WTC11 (cell line): Measurements from ENCODE around the gene DNAJC9. TPM values are rescaled to one million over a fixed set of nuclear protein-coding genes. Genes with fewer than 3 reads are reported as not detected.

Experiments used
- EMX1 ChIP-seq: fragments of 250-450 bp; sonication (Bioruptor Pico); IDR thresholded peaks from 2 replicates; pipeline ENCODE4 v1.8.0; 2021; ENCODE audit warnings: mild to moderate bottlenecking
- ESRRA ChIP-seq: sonication (generic); formaldehyde crosslinking; IDR thresholded peaks from 2 replicates; pipeline ENCODE4 v1.8.1; 2022; ENCODE audit warnings: mild to moderate bottlenecking, missing genetic modification reagents, borderline replicate concordance
- ETV6 ChIP-seq: sonication (generic); formaldehyde crosslinking; IDR thresholded peaks from 2 replicates; pipeline ENCODE4 v1.8.1; 2022; ENCODE audit warnings: mild to moderate bottlenecking, missing genetic modification reagents
- FOXK1 ChIP-seq: sonication (generic); formaldehyde crosslinking; IDR thresholded peaks from 2 replicates; pipeline ENCODE4 v1.8.0; 2022; ENCODE audit warnings: mild to moderate bottlenecking, moderate library complexity, missing genetic modification reagents
- GABPB1 ChIP-seq: sonication (generic); formaldehyde crosslinking; IDR thresholded peaks from 2 replicates; pipeline ENCODE4 v1.8.1; 2023; ENCODE audit warnings: mild to moderate bottlenecking, missing genetic modification reagents
- HMGA2 ChIP-seq: fragments of 250-450 bp; sonication (Bioruptor Pico); IDR thresholded peaks from 2 replicates; pipeline ENCODE4 v1.4.0; 2021; ENCODE audit warnings: mild to moderate bottlenecking, moderate library complexity
- SMAD4 ChIP-seq: sonication (generic); formaldehyde crosslinking; IDR thresholded peaks from 2 replicates; pipeline ENCODE4 v1.8.0; 2022; ENCODE audit warnings: mild to moderate bottlenecking, missing genetic modification reagents
- TEAD1 ChIP-seq: sonication (generic); formaldehyde crosslinking; IDR thresholded peaks from 2 replicates; pipeline ENCODE4 v1.8.0; 2022; ENCODE audit warnings: mild to moderate bottlenecking, missing genetic modification reagents
- ZNF396 ChIP-seq: fragments of 250-450 bp; sonication (Bioruptor Pico); IDR thresholded peaks from 2 replicates; pipeline ENCODE4 v1.8.0; 2021; ENCODE audit warnings: mild to moderate bottlenecking, moderate library complexity, borderline replicate concordance
- total RNA-seq: library from RNA; stranded (reverse); gene quantifications from 3 replicates; pipeline ENCODE4 v1.2.3, GENCODE V29; 2021
- TF ChIP-seq, protein P1 (sequence below): sonication (generic); formaldehyde crosslinking; IDR thresholded peaks from 2 replicates; pipeline ENCODE4 v1.8.0; 2022; ENCODE audit warnings: missing genetic modification reagents
- TF ChIP-seq, protein P2 (sequence below): fragments of 250-450 bp; sonication (Bioruptor Pico); IDR thresholded peaks from 2 replicates; pipeline ENCODE4 v1.9.0; 2021; ENCODE audit warnings: moderate library complexity, mild to moderate bottlenecking, inconsistent platforms, borderline replicate concordance
- TF ChIP-seq, protein P3 (sequence below): sonication (generic); formaldehyde crosslinking; IDR thresholded peaks from 2 replicates; pipeline ENCODE4 v1.8.0; 2023; ENCODE audit warnings: mild to moderate bottlenecking, missing genetic modification reagents
- TF ChIP-seq, protein P4 (sequence below): sonication (generic); formaldehyde crosslinking; IDR thresholded peaks from 2 replicates; pipeline ENCODE4 v1.8.0; 2022; ENCODE audit warnings: mild to moderate bottlenecking, missing genetic modification reagents
- TF ChIP-seq, protein P5 (sequence below): sonication (generic); formaldehyde crosslinking; IDR thresholded peaks from 2 replicates; pipeline ENCODE4 v1.8.1; 2023; ENCODE audit warnings: mild to moderate bottlenecking, moderate library complexity, missing genetic modification reagents
- TF ChIP-seq, protein P6 (sequence below): sonication (generic); formaldehyde crosslinking; IDR thresholded peaks from 2 replicates; pipeline ENCODE4 v1.8.0; 2023; ENCODE audit warnings: missing genetic modification reagents
- TF ChIP-seq, protein P7 (sequence below): sonication (generic); formaldehyde crosslinking; IDR thresholded peaks from 2 replicates; pipeline ENCODE4 v1.8.1; 2022; ENCODE audit warnings: mild to moderate bottlenecking, moderate library complexity, missing genetic modification reagents
- TF ChIP-seq, protein P8 (sequence below): sonication (generic); formaldehyde crosslinking; IDR thresholded peaks from 2 replicates; pipeline ENCODE4 v1.8.0; 2022; ENCODE audit warnings: mild to moderate bottlenecking, missing genetic modification reagents
- TF ChIP-seq, protein P9 (sequence below): fragments of 250-450 bp; sonication (Bioruptor Pico); IDR thresholded peaks from 2 replicates; pipeline ENCODE4 v1.8.0; 2021; ENCODE audit warnings: mild to moderate bottlenecking

Gene DNAJC9
- total RNA-seq, 1 experiment from 2014 or later = 32.4 TPM

DNA sequence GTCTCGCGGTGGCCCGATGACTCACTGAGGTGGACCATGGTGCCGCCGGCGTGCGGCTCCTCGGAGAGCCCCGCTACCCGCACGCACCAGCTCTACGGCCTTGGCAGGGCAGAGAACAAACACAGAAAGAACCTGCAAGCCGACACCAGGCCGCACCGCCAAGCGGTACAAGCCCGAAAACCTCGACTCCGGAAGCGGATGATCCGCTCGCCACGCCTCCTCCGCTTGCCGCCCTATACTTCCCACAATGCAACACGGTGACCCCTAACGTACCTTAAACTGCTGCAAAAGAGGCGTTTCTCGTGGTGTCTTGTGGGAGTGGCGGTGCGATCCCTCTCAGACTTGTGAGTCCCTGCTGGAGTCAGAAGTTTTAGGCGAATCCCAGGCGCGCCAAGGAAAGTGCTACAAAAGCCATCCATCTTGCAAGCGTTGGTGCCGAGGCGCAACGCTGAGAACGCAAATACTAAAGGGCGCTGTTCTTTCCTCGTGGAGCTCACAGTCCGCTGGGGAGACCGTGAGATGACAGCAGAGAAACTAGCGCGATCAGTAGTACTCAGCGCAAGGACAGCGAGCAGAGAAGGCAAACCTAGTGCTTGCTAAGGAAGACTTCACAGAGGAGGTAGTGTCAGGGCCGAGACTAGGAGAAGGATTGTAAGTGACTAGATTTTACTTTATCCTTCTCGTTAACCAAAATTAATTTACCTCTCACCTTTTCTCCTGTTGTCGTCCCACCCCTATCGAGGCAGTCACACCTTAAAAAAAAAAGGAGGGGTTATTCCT lies 5.6 kb upstream of the DNAJC9 start, which contains the start of gene MRPS16 (continued):
- TF ChIP-seq, protein P1, sequence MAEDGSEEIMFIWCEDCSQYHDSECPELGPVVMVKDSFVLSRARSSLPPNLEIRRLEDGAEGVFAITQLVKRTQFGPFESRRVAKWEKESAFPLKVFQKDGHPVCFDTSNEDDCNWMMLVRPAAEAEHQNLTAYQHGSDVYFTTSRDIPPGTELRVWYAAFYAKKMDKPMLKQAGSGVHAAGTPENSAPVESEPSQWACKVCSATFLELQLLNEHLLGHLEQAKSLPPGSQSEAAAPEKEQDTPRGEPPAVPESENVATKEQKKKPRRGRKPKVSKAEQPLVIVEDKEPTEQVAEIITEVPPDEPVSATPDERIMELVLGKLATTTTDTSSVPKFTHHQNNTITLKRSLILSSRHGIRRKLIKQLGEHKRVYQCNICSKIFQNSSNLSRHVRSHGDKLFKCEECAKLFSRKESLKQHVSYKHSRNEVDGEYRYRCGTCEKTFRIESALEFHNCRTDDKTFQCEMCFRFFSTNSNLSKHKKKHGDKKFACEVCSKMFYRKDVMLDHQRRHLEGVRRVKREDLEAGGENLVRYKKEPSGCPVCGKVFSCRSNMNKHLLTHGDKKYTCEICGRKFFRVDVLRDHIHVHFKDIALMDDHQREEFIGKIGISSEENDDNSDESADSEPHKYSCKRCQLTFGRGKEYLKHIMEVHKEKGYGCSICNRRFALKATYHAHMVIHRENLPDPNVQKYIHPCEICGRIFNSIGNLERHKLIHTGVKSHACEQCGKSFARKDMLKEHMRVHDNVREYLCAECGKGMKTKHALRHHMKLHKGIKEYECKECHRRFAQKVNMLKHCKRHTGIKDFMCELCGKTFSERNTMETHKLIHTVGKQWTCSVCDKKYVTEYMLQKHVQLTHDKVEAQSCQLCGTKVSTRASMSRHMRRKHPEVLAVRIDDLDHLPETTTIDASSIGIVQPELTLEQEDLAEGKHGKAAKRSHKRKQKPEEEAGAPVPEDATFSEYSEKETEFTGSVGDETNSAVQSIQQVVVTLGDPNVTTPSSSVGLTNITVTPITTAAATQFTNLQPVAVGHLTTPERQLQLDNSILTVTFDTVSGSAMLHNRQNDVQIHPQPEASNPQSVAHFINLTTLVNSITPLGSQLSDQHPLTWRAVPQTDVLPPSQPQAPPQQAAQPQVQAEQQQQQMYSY (CRISPR knock-in tag) = no peak
- TF ChIP-seq, protein P2, sequence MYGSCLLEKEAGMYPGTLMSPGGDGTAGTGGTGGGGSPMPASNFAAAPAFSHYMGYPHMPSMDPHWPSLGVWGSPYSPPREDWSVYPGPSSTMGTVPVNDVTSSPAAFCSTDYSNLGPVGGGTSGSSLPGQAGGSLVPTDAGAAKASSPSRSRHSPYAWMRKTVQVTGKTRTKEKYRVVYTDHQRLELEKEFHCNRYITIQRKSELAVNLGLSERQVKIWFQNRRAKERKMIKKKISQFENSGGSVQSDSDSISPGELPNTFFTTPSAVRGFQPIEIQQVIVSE (CRISPR knock-in tag) = no peak
- TF ChIP-seq GABPB1 (CRISPR knock-in tag) (peak; percentile 82; the same call in 1 of the 2 replicates), ETV6 (CRISPR knock-in tag) (peak; percentile 95), FOXK1 (CRISPR knock-in tag) (peak; percentile 96), EMX1 (no peak), HMGA2 (CRISPR knock-in tag) (no peak), TEAD1 (CRISPR knock-in tag) (peak; percentile 90), ZNF396 (CRISPR knock-in tag) (no peak), ESRRA (CRISPR knock-in tag) (no peak; the same call in 1 of the 2 replicates), SMAD4 (CRISPR knock-in tag) (no peak)
- TF ChIP-seq, protein P3, sequence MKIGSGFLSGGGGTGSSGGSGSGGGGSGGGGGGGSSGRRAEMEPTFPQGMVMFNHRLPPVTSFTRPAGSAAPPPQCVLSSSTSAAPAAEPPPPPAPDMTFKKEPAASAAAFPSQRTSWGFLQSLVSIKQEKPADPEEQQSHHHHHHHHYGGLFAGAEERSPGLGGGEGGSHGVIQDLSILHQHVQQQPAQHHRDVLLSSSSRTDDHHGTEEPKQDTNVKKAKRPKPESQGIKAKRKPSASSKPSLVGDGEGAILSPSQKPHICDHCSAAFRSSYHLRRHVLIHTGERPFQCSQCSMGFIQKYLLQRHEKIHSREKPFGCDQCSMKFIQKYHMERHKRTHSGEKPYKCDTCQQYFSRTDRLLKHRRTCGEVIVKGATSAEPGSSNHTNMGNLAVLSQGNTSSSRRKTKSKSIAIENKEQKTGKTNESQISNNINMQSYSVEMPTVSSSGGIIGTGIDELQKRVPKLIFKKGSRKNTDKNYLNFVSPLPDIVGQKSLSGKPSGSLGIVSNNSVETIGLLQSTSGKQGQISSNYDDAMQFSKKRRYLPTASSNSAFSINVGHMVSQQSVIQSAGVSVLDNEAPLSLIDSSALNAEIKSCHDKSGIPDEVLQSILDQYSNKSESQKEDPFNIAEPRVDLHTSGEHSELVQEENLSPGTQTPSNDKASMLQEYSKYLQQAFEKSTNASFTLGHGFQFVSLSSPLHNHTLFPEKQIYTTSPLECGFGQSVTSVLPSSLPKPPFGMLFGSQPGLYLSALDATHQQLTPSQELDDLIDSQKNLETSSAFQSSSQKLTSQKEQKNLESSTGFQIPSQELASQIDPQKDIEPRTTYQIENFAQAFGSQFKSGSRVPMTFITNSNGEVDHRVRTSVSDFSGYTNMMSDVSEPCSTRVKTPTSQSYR (CRISPR knock-in tag) = no peak
- TF ChIP-seq, protein P4, sequence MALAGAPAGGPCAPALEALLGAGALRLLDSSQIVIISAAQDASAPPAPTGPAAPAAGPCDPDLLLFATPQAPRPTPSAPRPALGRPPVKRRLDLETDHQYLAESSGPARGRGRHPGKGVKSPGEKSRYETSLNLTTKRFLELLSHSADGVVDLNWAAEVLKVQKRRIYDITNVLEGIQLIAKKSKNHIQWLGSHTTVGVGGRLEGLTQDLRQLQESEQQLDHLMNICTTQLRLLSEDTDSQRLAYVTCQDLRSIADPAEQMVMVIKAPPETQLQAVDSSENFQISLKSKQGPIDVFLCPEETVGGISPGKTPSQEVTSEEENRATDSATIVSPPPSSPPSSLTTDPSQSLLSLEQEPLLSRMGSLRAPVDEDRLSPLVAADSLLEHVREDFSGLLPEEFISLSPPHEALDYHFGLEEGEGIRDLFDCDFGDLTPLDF (CRISPR knock-in tag) = 0 out of 2 replicates have a peak, but pooled peaks have one; percentile 53
- TF ChIP-seq, protein P5, sequence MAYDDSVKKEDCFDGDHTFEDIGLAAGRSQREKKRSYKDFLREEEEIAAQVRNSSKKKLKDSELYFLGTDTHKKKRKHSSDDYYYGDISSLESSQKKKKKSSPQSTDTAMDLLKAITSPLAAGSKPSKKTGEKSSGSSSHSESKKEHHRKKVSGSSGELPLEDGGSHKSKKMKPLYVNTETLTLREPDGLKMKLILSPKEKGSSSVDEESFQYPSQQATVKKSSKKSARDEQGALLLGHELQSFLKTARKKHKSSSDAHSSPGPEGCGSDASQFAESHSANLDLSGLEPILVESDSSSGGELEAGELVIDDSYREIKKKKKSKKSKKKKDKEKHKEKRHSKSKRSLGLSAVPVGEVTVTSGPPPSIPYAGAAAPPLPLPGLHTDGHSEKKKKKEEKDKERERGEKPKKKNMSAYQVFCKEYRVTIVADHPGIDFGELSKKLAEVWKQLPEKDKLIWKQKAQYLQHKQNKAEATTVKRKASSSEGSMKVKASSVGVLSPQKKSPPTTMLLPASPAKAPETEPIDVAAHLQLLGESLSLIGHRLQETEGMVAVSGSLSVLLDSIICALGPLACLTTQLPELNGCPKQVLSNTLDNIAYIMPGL (CRISPR knock-in tag) = peak; percentile 94
- TF ChIP-seq, protein P6, sequence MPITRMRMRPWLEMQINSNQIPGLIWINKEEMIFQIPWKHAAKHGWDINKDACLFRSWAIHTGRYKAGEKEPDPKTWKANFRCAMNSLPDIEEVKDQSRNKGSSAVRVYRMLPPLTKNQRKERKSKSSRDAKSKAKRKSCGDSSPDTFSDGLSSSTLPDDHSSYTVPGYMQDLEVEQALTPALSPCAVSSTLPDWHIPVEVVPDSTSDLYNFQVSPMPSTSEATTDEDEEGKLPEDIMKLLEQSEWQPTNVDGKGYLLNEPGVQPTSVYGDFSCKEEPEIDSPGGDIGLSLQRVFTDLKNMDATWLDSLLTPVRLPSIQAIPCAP (CRISPR knock-in tag) = no peak; the same call in 1 of the 2 replicates
- TF ChIP-seq, protein P7, sequence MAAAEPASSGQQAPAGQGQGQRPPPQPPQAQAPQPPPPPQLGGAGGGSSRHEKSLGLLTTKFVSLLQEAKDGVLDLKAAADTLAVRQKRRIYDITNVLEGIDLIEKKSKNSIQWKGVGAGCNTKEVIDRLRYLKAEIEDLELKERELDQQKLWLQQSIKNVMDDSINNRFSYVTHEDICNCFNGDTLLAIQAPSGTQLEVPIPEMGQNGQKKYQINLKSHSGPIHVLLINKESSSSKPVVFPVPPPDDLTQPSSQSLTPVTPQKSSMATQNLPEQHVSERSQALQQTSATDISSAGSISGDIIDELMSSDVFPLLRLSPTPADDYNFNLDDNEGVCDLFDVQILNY (CRISPR knock-in tag) = peak; percentile 45; the same call in 1 of the 2 replicates
- TF ChIP-seq, protein P8, sequence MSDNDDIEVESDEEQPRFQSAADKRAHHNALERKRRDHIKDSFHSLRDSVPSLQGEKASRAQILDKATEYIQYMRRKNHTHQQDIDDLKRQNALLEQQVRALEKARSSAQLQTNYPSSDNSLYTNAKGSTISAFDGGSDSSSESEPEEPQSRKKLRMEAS = peak; percentile 89
- TF ChIP-seq, protein P9, sequence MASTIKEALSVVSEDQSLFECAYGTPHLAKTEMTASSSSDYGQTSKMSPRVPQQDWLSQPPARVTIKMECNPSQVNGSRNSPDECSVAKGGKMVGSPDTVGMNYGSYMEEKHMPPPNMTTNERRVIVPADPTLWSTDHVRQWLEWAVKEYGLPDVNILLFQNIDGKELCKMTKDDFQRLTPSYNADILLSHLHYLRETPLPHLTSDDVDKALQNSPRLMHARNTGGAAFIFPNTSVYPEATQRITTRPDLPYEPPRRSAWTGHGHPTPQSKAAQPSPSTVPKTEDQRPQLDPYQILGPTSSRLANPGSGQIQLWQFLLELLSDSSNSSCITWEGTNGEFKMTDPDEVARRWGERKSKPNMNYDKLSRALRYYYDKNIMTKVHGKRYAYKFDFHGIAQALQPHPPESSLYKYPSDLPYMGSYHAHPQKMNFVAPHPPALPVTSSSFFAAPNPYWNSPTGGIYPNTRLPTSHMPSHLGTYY (CRISPR knock-in tag) = no peak
